ENCODE data around the gene GLI3. TPM values are rescaled to one million over a fixed set of nuclear protein-coding genes. Genes with fewer than 3 reads are reported as not detected.

GLI3 gene
- total RNA-seq, 1 donor: 4.3 TPM

- H3K4me3 ChIP-seq (ENCODE audit: low read depth, low read length): no peak overlapping the region
- DNase-seq (ENCODE audit: low read depth): no peak
- TF ChIP-seq CTCF (IDR thresholded peaks at IDR 0.05; ENCODE audit: insufficient read depth, low read depth, low read length): no peak
Measured at GRCh38 chr7:42208572-42208971, 28.4 kb downstream of the GLI3 start.

- DNase-seq (ENCODE audit: low read depth): no peak
- TF ChIP-seq CTCF (IDR thresholded peaks at IDR 0.05; ENCODE audit: insufficient read depth, low read depth, low read length): no peak
- no peak overlapping the region for H3K4me3 ChIP-seq (ENCODE audit: low read depth, low read length)
Measured at GRCh38 chr7:42207420-42207819, 29.6 kb downstream of the GLI3 start.

- TF ChIP-seq CTCF (IDR thresholded peaks at IDR 0.05; ENCODE audit: insufficient read depth, low read depth, low read length): no peak
- H3K4me3 ChIP-seq (ENCODE audit: low read depth, low read length): no peak overlapping the region
Measured at GRCh38 chr7:42203336-42203735, 33.7 kb downstream of the GLI3 start.

GRCh38 chr7:42202601-42203000, 34.4 kb downstream of the GLI3 start:
- no peak for DNase-seq (ENCODE audit: low read depth)
- TF ChIP-seq CTCF (IDR thresholded peaks at IDR 0.05; ENCODE audit: insufficient read depth, low read depth, low read length): no peak
- no peak overlapping the region for H3K4me3 ChIP-seq (ENCODE audit: low read depth, low read length)

More at GRCh38 chr7:42203336-42203735, 33.7 kb downstream of the GLI3 start:
- no peak for DNase-seq (ENCODE audit: low read depth)

GRCh38 chr7:42198974-42199668, 37.9 kb downstream of the GLI3 start:
- peak; percentile 79 for DNase-seq (ENCODE audit: low read depth)
- TF ChIP-seq CTCF (IDR thresholded peaks at IDR 0.05; ENCODE audit: insufficient read depth, low read depth, low read length): no peak
- H3K4me3 ChIP-seq (ENCODE audit: low read depth, low read length): no peak overlapping the region

GRCh38 chr7:42198296-42198695, 38.7 kb downstream of the GLI3 start:
- TF ChIP-seq CTCF (IDR thresholded peaks at IDR 0.05; ENCODE audit: insufficient read depth, low read depth, low read length): no peak
- DNase-seq (ENCODE audit: low read depth): peak; percentile 66
- H3K4me3 ChIP-seq (ENCODE audit: low read depth, low read length): no peak overlapping the region

- no peak for TF ChIP-seq CTCF (IDR thresholded peaks at IDR 0.05; ENCODE audit: insufficient read depth, low read depth, low read length)
- peak; percentile 78 for DNase-seq (ENCODE audit: low read depth)
- no peak overlapping the region for H3K4me3 ChIP-seq (ENCODE audit: low read depth, low read length)
Measured at GRCh38 chr7:42197451-42197850, 39.6 kb downstream of the GLI3 start.

All from fibroblast of villous mesenchyme (primary cell).